ENCODE data around the gene CIDEA. TPM values are rescaled to one million over a fixed set of nuclear protein-coding genes. Genes with fewer than 3 reads are reported as not detected.
"Not testable (repeated sequence)": the region's sequence is repeated elsewhere in the genome, so short reads cannot be mapped to it uniquely, and the experiment has no call there.

Gene CIDEA, protein sequence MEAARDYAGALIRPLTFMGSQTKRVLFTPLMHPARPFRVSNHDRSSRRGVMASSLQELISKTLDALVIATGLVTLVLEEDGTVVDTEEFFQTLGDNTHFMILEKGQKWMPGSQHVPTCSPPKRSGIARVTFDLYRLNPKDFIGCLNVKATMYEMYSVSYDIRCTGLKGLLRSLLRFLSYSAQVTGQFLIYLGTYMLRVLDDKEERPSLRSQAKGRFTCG
- not detected in 2 replicates for total RNA-seq (2014; rRNA removed; shearing (Covaris generic))
- polyA plus RNA-seq (2015; cell fraction: cytosol; rRNA removed) = not detected in 2 replicates
- polyA plus RNA-seq (2015; cell fraction: nucleus; rRNA removed) = not detected in 2 replicates

GRCh38 chr18:12254136-12254819, at the start of gene CIDEA:
CIDEA (plus strand) TSS chr18:12254361; CDS start chr18:12254384, 23 bp downstream.
- in situ Hi-C loops (cut with HindIII; ENCODE audit: low pct_unique_long_range_greater_than_20kb, low sequenced_read_pairs) = no loop called here
- no peak for DNase-seq (ENCODE audit: low read depth, low spot score)

GRCh38 chr18:12208296-12209153, 45.6 kb upstream of the CIDEA start:
- DNase-seq (ENCODE audit: low read depth, low spot score); in situ Hi-C loops (cut with HindIII; ENCODE audit: low pct_unique_long_range_greater_than_20kb, low sequenced_read_pairs): not testable (repeated sequence)

DNA sequence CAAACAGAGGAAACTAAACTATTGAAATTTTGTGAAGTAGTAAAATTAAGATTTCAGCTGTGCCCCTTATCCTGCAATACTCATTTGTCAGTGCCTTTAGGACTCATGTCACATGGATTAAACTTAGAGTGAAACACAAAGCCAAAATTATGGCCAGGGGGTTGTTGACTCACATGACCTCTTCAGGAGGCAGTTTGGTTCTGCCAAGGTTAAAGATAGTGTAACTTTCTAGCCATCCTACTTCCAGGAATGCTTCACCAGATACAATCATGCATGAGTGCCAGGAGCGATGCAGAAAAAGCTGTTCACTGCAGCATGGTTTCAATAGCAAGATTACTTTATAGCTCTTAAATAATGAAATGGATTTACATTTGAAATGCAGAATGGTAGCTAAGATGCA, 41.9 kb upstream of the CIDEA start:
- DNase-seq (ENCODE audit: low read depth, low spot score); in situ Hi-C loops (cut with HindIII; ENCODE audit: low pct_unique_long_range_greater_than_20kb, low sequenced_read_pairs): not testable (repeated sequence)

GRCh38 chr18:12214296-12215005, 39.7 kb upstream of the CIDEA start:
- DNase-seq (ENCODE audit: low read depth, low spot score); in situ Hi-C loops (cut with HindIII; ENCODE audit: low pct_unique_long_range_greater_than_20kb, low sequenced_read_pairs): not testable (repeated sequence)

DNA sequence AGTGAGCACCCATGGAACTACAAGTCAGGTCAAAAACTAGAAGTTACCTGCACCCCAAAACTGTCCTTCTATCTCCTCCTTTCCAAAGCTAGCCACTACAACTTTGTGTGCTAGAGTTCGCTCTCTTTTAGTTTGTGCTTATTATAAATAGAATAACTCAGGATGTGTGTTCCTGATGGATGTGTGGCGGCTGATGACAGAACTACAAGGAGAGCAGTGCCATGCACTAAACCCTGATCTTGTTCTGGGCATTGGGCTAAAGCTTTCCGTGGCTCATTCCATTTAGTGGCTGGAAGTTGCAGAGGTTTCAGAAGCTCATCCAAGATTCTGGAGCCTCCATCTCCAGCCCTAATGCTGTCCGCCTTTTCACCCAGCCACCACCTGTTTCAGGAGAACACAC, 37.7 kb upstream of the CIDEA start:
- in situ Hi-C loops (cut with HindIII; ENCODE audit: low pct_unique_long_range_greater_than_20kb, low sequenced_read_pairs); DNase-seq (ENCODE audit: low read depth, low spot score): not testable (repeated sequence)

DNA sequence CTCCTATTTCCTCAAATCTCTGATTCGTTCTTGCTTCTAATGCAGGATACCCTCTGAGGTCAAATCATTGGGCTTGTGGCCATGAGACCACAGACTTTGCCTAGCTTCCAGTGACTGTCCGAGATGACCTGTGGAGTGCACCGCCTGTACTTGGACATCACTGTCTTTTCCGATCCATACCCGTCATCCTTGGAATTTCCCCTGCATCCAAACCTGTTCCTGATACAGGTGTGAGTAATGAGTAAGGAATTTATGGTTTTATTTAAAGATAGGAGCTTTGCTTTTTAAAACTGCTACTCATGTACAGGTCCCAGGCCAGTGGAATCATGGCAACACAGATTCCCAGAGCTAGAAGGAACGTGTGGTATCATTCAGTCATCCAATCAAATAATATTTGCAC, 35.6 kb upstream of the CIDEA start:
- in situ Hi-C loops (cut with HindIII; ENCODE audit: low pct_unique_long_range_greater_than_20kb, low sequenced_read_pairs); DNase-seq (ENCODE audit: low read depth, low spot score): not testable (repeated sequence)

DNA sequence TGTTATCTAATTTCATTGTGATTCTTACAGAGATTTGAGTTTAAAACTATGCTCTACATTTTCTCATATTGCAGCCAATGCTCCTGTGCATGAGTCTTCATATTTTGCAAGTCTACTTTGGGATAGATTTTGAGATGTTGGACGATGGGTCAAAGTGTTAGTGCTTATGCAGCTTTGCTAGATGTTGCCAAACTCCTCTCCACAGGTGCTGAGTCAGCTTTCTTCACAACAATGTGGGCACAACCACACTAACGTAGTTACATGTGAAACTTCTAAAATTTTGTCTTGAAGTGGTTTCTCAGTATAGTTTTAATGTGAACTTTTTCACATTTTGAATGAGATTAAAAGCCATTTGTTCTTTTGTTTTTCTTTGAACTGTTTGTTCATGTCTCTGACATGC, 32.1 kb upstream of the CIDEA start:
- DNase-seq (ENCODE audit: low read depth, low spot score); in situ Hi-C loops (cut with HindIII; ENCODE audit: low pct_unique_long_range_greater_than_20kb, low sequenced_read_pairs): not testable (repeated sequence)

DNA sequence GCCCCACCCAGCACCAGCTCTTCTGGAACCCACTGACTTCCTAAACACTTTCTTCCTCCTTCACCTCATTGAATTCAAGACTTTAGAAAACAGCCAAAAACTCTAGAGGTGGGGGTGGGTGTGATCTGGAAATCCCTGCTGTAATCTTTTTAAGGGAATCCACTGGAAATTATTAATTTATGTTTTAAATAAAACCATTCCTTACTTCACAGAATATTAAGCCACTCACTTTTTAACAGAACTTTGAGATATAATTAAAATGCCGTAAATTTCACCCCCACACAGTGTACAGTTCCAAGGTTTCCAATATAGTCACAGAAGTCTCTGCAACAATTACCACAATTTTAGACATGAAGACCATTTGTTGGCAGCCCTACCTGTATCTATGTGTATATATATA, 30.8 kb upstream of the CIDEA start:
- DNase-seq (ENCODE audit: low read depth, low spot score); in situ Hi-C loops (cut with HindIII; ENCODE audit: low pct_unique_long_range_greater_than_20kb, low sequenced_read_pairs): not testable (repeated sequence)

GRCh38 chr18:12226807-12227206, 27.4 kb upstream of the CIDEA start:
- in situ Hi-C loops (cut with HindIII; ENCODE audit: low pct_unique_long_range_greater_than_20kb, low sequenced_read_pairs); DNase-seq (ENCODE audit: low read depth, low spot score): not testable (repeated sequence)

GRCh38 chr18:12227399-12228186, 26.6 kb upstream of the CIDEA start:
- DNase-seq (ENCODE audit: low read depth, low spot score); in situ Hi-C loops (cut with HindIII; ENCODE audit: low pct_unique_long_range_greater_than_20kb, low sequenced_read_pairs): not testable (repeated sequence)

- in situ Hi-C loops (cut with HindIII; ENCODE audit: low pct_unique_long_range_greater_than_20kb, low sequenced_read_pairs); DNase-seq (ENCODE audit: low read depth, low spot score): not testable (repeated sequence)
Measured at GRCh38 chr18:12228308-12228707, 25.9 kb upstream of the CIDEA start.

- in situ Hi-C loops (cut with HindIII; ENCODE audit: low pct_unique_long_range_greater_than_20kb, low sequenced_read_pairs) = not testable (repeated sequence)
Measured at GRCh38 chr18:12230561-12230960, 23.6 kb upstream of the CIDEA start.

DNA sequence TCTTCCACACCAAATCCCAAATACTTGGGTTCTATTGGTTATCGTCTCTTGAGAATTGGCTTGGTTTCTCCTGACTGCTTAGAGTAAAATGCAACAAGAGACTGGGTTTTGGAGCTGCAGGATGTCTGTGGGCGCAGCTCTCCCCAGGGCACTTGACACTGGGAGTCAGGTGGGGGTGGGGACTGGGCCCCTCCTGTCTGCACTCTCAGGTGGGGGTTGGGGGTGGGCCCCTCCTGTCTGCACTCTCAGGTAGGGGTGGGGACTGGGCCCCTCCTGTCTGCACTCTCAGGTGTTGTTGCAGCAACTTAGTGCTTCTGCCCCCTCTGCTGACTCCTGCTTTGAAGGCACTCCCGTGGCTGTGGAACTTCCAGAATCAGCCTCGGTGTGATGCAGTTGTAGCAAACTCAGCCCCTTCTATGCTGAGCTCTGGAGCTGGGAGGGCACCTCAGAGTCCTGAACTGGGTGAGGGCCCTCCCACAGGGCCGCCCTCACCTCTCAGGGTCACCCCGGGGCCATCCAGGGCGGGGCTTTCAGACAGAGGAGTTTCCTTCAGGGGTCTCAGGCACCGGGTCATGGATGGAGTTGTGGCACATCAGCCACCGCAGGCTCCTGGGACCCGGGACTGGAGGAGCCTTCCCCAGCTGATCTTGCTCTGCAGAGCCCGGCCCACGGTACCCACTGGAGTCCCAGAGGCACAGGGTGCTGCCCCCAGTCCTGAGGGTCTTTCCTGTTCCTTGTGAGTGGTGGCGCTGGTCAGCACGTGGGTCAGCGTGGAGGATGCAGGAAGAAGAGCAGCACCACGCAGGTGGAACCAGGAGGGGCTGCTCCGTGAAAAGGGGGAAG, 22.9 kb upstream of the CIDEA start:
- DNase-seq (ENCODE audit: low read depth, low spot score) = no peak
- in situ Hi-C loops (cut with HindIII; ENCODE audit: low pct_unique_long_range_greater_than_20kb, low sequenced_read_pairs) = no loop called here

More at GRCh38 chr18:12230561-12230960, 23.6 kb upstream of the CIDEA start:
- not testable (repeated sequence) for DNase-seq (ENCODE audit: low read depth, low spot score)

DNA sequence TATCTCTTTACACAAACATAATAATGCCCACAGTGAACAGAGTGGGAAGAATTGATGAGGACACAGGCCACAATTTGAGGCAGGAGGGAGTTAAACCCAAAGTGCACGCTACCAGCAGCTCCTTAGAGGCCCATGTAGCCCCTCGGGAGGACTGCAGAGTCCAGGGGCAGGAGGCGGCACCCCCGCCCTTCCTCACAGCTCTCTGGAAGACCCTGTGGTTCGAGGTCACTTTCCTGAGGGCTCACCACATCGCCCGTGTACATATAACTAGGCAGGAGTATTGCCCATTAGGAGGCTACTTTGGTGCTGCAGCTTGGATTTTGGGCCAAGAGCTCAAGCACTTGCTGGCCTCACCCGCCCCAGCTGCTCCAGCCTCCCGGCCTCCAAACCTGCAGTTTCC, 22.2 kb upstream of the CIDEA start:
- in situ Hi-C loops (cut with HindIII; ENCODE audit: low pct_unique_long_range_greater_than_20kb, low sequenced_read_pairs) = no loop called here
- DNase-seq (ENCODE audit: low read depth, low spot score) = no peak

GRCh38 chr18:12233378-12233777, 20.8 kb upstream of the CIDEA start:
- DNase-seq (ENCODE audit: low read depth, low spot score) = no peak
- in situ Hi-C loops (cut with HindIII; ENCODE audit: low pct_unique_long_range_greater_than_20kb, low sequenced_read_pairs) = no loop called here
